ENCODE data around the gene PHLDB2.

- TF ChIP-seq, protein P1, sequence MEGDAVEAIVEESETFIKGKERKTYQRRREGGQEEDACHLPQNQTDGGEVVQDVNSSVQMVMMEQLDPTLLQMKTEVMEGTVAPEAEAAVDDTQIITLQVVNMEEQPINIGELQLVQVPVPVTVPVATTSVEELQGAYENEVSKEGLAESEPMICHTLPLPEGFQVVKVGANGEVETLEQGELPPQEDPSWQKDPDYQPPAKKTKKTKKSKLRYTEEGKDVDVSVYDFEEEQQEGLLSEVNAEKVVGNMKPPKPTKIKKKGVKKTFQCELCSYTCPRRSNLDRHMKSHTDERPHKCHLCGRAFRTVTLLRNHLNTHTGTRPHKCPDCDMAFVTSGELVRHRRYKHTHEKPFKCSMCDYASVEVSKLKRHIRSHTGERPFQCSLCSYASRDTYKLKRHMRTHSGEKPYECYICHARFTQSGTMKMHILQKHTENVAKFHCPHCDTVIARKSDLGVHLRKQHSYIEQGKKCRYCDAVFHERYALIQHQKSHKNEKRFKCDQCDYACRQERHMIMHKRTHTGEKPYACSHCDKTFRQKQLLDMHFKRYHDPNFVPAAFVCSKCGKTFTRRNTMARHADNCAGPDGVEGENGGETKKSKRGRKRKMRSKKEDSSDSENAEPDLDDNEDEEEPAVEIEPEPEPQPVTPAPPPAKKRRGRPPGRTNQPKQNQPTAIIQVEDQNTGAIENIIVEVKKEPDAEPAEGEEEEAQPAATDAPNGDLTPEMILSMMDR (IDR thresholded peaks at IDR 0.05), result no peak
- TF ChIP-seq POLR2A (IDR thresholded peaks at IDR 0.05), result no peak
- TF ChIP-seq POLR2AphosphoS5 (IDR thresholded peaks at IDR 0.05), result no peak
Measured at GRCh38 chr3:111861391-111861790, 2.3 kb downstream of the PHLDB2 start.

Data from breast epithelium (tissue), 3 donors.